Limb (tissue), 2 donors: ENCODE data around the gene CERS6.

Experiments used
- DNase-seq, 2 donors: peaks; one replicate each; pipeline ENCODE4 v3.0.0-alpha.2; 2016; ENCODE audit errors: extremely low spot score in 2 of 2

Gene CERS6

DNA sequence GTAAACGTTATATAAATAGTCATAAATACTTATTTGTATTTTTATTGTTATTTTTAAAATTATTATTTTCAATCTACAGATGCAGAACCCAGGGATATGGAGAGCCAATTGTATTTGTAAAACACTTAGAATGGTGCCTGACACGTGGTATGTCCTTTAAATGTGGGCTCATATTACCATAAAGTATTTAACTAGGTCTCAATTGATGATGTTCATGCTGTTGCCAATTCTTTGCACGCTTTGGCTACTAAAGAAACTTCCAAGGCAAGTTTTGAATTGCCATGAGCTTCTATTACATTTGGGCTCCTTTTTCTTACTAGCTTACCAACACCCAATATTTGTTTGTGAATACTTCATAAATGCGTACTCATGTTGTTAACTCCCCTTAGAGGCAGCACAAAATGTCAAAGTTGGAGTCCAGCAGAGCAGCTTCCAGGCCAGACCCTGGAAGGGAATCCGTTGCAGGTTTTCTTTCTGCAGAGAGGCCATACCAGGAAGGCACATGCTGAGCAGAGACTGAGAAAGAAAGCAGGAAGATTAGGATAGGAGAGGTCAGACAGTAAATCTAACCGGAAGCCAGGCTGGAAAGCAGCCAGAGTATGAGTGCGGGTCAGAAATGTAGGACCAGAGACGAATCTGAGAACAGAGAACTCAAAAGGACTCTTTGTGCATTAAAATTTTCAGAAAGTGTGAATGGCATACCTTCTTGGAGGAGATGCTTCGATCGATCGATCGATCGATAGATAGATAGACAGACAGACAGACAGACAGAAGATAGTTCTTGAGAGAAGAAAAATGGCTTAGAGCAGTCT is 342.2 kb downstream of the CERS6 start:
- DNase-seq, result no peak

DNA sequence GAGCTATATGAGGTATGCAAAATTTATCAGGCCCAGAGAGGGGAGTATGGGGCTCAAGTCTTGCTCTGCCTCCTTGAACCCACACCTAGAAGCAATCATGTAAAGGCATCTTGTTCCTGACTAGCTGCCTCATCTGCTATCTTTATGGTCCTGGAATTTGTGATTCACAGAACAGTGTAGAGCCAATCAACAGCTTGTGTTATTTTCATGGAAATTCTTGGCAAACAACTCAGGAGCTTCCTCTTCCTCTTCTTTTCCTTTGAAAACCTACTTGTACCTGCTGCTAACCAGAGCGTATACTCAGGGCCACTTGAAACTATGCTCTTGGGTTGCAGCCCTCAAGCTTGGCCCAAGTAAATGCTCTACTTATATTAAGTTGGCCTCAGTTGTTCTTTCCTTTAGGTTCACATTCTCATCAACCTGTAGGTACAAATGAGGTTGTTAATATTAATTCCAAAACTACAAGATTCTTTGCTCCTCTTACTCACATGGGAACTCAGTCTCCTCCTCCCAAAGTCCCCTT is 342.9 kb downstream of the CERS6 start:
- DNase-seq, result no peak

DNA sequence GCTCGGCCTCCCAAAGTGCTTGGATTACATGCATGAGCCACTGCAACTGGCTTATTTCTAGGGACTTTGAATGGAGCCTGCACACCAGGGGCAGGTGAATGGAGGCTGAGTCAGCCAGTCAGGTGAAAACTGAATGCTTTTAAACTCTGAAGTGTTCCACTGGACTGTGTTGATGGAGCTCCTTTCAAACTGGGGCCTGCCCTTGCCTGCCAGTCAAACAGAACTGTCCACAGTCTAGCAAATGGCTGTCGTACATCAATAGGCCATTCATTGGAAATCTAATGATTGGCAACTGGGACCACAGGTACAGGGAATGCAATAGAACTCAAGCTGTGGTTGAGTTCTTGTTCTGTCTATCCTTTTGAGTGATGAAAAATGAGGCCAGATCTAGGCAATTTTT is 345.4 kb downstream of the CERS6 start:
- DNase-seq, result no peak

DNA sequence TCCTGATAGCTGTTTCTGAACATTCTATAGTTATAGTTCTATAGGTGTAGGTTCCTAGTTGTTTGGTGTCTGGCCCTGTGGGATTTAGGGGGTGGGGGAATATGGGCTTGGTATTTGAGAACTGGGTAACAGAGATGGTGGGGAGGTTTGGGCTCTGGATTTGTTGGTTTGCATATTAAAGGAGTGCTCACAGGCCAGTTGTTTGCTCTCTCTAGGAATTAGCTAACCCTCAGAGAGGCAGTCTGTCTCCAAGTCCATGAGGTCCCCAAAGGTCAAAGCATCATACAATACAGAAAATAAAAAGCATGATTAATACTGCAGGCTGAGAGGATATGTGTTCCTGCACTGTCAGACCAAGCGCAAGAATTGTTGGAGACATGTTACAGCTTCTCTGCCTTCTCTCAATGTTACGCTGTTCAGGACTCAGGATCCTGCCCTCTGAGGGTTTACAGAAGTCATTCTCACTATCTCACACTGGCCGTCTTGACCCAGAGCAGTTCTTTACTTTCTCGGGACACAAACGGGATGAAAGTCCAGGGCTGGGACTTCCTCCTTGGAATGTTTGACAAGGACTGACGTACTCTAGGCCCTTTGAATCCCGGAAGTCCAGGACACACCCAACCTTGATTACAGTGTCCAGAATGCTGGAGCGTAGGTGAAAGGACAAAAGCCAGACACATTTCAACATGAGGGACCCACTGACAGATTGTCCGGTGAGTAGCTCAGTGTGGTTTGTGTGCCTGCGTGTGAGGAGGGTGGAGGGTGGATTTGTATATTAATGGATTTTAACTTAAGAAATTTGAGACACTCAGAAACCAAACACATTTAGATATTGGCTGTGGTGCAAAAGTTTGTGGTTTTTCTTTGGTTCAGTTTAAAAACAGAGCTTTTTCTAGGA is 346.1 kb downstream of the CERS6 start, which contains the start of gene NOSTRIN:
Gene NOSTRIN, plus strand, starts transcription at position 677 of the 898 bp plus-strand sequence. Its CDS starts 10 bp downstream, at position 687.
- no peak for DNase-seq

DNA sequence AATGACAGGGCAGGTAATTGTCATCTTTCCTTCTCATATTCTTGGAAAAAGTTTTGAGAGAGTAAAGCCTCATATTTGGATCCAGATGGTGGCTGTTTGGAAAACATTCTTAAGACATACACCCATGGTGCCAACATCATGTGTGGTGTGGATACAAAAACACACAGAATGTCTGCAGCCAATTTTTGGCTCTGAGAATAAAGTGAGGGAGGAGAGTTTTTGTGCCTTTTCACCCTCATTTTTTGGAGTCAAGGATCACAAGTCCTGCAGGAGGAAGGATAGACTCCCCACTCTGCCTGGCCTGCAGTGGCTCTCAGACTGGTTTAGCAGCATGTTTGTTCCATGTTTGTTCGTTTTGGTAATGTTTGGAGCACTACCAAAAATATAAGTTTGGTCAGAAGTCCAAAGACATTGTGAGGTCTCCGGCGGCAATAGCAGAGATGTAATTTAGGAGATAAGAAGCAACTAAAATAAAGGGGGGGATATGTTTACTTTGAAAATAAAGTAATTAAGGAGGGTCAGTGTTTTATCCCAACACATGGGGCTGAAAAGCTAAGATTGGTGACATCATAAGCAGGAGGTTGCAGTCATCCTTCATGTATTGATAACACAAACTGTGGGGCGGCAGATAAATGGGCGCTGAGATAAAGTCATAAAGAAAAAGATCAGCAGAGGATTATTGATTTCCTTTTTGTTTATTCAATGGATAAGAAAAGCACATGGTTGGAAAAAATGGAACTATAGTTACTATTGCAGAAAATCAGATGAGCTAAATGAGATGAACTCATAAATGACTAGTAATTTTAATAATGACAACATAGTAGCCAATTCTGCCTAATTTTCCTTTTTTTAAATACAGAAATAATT is 347.0 kb downstream of the CERS6 start:
- DNase-seq, result no peak

DNA sequence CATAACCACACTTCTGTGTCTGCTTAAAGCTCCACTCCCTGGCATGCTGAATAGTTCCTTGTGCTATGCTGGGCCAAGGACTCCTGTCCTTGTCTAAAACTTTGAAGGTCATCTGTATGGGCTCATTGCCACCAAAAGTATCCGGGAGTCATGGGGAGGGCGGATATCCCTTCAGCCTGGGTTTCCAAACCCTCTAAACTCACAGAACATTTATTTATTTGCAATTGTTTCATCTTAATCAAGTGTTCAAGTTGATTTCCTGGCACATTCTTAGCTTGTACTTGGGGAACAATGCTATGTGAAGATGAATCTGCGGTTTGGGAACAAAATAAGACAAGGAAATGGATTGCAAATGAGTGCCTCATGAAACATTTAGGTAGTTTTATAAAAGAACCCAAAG is 348.1 kb downstream of the CERS6 start:
- no peak for DNase-seq

DNA sequence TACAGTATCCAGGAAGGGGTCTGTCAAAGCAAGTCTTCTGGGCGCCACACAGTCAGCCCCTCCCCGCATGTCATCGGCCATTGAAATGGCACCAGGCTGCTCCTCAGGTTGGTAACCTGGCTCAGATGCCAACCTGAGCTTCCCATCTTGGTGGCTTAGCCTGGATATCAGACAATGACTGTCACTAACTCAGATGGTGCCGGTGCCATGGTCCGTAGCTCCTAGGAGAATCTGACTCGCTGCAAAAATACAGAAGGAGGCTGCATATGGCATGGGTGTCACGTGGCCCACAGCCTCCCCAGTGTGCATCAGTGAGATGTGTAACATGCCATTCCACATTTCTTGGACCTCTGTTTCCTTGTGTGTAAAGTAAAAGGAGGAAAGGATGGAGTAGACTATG is 349.5 kb downstream of the CERS6 start:
- no peak for DNase-seq

DNA sequence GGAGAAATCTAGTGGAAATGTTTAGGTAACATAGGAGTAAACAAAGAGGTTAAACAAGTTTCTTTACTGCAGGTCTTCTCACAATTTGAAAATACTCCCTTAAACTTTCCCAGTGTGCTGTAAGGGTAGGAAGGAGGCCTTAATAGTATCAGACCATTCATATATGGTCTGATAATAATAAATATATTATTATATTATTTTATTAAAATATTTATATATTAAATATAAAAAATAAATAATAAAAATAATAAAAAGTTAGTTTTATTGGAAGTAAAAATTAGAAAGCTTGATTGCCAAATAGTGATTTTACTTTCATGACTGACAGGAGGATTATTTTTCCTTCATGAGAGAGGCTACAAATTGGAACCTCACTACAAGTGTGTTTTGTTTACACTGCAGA is 353.5 kb downstream of the CERS6 start:
- no peak for DNase-seq

DNA sequence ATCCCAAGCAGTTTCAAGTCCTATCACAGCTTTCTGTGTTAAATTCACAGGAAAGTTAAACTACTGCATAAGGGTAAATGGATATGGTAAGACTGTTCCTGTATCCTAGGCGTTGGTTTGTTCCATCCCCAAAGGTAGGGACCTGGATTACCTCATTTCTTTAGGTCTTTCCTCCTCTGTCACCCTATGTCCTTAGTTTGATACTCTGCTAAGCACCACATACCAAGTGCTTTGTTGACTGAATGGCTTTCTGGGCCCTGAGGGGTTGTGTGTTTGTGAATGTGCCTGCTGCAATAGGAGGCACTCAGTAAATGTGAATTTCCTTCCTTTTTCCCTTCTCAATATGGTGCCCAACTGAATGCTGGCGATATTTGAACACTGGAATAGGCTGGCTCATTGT is 354.2 kb downstream of the CERS6 start:
- DNase-seq, result no peak

DNA sequence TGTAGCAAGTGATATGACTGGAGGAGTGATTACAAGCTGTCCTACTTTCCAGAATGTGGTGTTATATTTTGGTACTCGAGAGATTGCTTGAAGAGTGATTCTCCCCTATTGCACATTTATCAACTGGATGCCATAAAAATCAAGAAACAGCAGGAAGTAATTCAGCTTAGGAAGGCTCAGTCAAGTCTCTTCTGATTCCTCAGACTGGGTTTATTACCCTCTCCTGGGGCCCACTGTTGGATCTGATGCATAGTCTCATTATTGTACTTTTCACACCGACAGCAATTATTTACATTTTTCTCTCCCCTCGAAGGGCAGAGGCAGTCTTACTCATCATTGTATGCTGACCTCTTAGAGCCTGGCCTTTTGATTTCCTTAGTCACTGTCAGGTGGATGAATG is 355.6 kb downstream of the CERS6 start:
- DNase-seq, result no peak

DNA sequence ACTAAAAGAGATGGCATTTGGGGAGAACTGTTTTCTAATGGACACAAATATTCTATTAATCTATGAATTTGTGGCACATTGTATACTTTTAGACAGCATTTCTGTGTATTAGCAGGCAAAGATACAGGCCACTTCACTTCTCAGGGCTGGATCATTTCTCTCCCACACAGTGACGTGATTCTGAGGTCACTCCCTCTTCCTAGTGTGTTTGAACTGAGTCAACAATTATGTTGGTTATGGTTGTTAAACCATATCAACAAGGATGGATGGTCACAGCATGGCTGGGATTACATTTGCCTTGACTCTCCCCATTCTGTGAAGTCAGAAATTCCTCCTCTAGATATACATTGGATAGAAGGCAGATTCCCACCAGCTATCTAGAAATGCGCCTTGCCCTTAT is 358.0 kb downstream of the CERS6 start:
- no peak for DNase-seq

DNA sequence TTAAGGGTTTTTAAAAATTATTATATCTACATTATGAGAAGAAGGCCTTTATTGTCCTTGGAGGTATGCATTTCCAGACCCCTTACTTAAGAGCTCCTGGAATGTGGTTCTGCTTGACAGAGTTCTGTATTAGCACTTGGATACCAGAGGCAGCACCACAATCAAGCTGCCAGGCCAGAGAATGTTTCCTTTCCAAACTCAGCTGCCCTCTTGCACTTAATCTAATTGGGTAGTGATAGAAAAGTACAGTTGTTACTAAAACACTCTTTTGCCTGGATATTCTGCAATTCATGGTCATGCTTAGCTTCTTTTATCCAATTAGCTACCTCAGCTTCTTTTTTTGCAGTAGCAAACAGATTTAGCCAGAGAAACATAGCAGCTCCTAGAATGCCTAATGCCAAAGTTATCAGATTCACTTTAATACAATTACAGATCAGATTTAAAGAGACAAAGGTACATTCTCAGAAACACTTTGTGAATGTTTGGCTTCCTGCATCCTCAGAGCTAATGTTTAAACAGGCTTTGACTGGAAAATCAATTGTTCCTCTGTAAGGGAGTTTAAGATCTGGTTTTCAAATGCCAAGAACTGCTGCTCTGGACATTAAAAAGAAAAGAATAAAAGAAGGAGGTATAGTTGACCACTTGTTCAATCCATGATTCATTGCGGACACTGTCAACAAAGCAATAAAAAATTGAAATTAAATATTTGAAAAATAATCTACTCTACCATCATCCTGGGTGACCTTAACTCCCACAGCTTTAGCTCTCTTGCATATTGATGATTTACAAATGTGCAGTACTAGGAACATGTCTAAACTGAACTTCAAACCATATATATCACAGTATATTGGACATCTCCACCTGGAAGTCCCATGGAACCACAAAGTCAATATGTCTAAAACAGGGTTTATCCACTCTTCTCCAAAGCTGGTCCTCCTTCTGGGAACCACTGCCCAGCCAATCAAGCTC is 359.2 kb downstream of the CERS6 start:
- no peak for DNase-seq

DNA sequence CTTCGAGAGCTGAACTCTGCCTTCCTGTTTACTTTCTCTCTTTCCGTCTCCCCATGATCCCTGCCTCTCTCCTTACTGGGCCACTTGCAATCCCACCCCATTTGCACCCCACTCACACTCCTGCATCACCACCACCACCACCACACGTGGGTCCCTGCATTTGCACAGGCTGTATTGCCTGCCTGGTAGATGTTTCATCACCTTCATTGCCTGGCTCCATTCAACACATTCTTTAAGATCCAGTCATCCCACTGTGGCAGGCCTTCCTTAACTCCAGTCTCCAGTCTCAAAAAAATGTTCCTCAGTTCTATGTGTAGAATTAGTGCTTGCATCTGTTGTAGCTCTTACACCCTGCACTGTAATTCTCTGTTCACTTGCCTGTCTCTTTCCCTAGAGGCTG is 360.3 kb downstream of the CERS6 start:
- no peak for DNase-seq

DNA sequence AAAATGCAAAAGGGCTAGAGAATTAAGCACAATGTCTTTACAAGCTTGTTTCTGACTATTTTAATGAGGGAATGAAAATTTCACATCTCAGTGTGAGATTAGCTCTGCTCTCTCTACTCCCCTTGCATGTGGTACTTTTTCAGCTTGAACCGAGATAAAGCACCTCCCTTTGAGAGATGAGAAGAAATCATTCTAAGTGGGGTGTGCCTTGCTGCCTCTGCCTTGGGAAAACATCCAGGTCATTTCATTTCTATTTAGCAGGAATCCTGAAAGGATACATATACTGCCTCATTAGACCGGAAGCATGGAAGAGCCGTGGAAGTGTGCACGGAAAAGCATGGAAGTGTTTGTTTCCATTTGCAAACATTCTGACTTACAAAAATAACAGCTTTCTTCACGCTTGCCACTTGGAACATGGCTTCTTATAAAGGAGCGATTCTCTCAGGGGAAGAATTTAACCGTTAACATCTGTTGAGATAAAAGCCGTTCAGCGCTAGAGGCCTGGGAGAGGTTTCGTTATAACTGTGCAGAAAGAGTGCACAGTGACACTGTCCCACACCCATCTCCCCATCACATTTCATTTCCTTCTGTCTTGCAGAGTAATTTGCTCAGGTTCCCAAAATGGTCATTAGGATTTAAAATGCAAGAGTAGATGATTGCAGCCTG is 363.1 kb downstream of the CERS6 start:
- no peak for DNase-seq

DNA sequence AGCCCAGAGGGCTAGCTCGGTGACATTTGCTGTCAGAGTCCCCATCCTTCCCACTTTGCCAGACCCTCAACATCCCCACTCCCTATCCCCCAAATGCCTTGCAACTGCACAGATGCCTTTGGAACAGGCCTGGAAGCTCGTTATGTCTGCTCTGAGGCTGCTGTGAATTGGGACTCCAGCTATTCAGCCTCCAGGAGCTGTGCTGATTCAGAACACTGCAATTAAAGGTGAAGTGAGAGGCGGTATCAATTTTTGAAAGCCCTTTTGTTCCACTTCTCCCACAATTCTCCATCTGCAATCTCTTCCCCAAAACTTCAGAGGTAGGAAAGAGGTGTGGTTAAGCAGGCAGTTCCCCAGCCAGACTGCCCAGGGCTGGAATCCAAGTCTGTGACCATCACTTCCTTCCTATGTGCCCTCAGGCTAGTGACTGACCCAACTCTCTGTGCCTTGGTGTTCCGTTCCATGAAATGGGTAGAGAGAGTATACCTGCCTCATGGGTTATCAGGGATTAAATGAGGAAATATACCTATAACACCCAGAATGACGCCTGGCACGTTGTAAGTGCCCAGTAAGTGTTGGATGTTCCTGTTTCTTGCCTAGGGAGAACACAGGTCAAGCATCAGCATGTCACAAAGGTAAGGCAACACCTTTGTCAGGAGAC is 363.9 kb downstream of the CERS6 start:
- DNase-seq, result no peak

DNA sequence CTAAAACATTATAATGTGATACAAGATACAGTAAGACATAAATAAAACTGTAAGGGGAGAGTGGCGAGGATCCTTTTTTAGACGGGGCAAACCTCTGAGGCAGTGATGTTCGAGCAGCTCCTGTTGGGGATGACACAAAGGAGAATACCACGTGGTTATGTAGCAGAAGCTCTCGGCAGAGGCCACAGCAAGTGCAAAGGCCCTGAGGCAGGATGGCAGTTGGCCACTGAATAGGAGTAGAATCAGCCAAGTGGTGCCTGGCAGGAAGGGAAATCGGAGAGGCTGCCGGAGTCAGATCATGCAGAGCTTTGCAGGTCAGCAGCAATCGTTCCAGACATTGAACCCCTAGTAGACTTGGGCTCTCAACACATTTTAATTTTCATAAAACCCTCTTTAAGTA is 365.5 kb downstream of the CERS6 start:
- no peak for DNase-seq

DNA sequence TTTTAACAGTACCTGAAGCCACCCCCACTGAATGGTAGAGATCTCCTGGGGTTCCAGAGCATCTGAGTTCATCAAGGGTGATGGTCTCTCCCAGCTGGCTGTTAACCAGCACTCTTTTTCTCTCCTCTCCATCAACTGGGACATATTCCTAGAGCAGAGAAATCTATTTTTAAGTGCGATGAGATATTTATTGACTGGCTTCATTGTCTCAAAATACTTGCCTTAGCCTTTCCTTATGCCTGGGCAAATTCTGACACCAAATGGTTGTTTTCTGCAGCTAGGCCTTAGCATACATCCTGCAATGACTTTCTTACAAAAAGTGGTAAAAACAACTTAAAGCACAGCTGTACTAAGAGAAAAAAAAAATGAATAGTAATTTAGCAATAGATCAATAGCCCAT is 365.9 kb downstream of the CERS6 start:
- DNase-seq, result no peak
